H9 (cell line): ENCODE data around the gene CD1C. TPM values are rescaled to one million over a fixed set of nuclear protein-coding genes. Genes with fewer than 3 reads are reported as not detected.

Source experiments
- DNase-seq: peaks from one replicate; pipeline ENCODE4 v3.0.0-alpha.2; 2017
- H2AFZ ChIP-seq: one replicate; pipeline ENCODE4 v1.6.1; 2013; ENCODE audit warnings: mild to moderate bottlenecking, low read length, control low read depth, moderate library complexity
- H2AK5ac ChIP-seq: 2 replicates; pipeline ENCODE4 v1.6.1; 2013; ENCODE audit warnings: low read length, control low read depth, mixed read lengths; ENCODE audit not compliant: insufficient read length
- H2BK120ac ChIP-seq: one replicate; pipeline ENCODE4 v1.6.1; 2013; ENCODE audit warnings: low read depth, mild to moderate bottlenecking, low read length, control low read depth, inconsistent platforms; ENCODE audit not compliant: poor library complexity, severe bottlenecking
- H2BK12ac ChIP-seq: 2 replicates; pipeline ENCODE4 v1.6.1; 2013; ENCODE audit warnings: low read length, control low read depth, mixed read lengths, low read depth; ENCODE audit not compliant: insufficient read length
- H2BK15ac ChIP-seq: 2 replicates; pipeline ENCODE4 v1.6.1; 2013; ENCODE audit warnings: low read depth, low read length, control low read depth
- H2BK20ac ChIP-seq: one replicate; pipeline ENCODE4 v1.6.1; 2013; ENCODE audit warnings: low read depth, mild to moderate bottlenecking, low read length, control low read depth, inconsistent platforms; ENCODE audit not compliant: poor library complexity, severe bottlenecking
- H2BK5ac ChIP-seq: 2 replicates; pipeline ENCODE4 v1.6.1; 2013; ENCODE audit warnings: low read length, control low read depth, mixed read lengths; ENCODE audit not compliant: insufficient read length
- H3K14ac ChIP-seq: 2 replicates; pipeline ENCODE4 v1.6.1; 2013; ENCODE audit warnings: low read length, control low read depth; ENCODE audit not compliant: insufficient read depth
- H3K18ac ChIP-seq: 2 replicates; pipeline ENCODE4 v1.6.1; 2013; ENCODE audit warnings: low read depth, mild to moderate bottlenecking, mixed read lengths, low read length, control low read depth; ENCODE audit not compliant: insufficient read length
- H3K23ac ChIP-seq: 2 replicates; pipeline ENCODE4 v1.6.1; 2013; ENCODE audit warnings: low read length, control low read depth, mixed read lengths, low read depth; ENCODE audit not compliant: insufficient read length
- H3K23me2 ChIP-seq: 2 replicates; pipeline ENCODE4 v1.6.1; 2013; ENCODE audit warnings: low read depth, mild to moderate bottlenecking, mixed read lengths, low read length, control low read depth; ENCODE audit not compliant: insufficient read length, poor library complexity, severe bottlenecking
- H3K27ac ChIP-seq: 2 replicates; pipeline ENCODE4 v1.5.1; 2013; ENCODE audit warnings: low read length, control low read depth, mixed read lengths, low read depth; ENCODE audit not compliant: insufficient read length
- H3K27me3 ChIP-seq: 2 replicates; pipeline ENCODE4 v1.6.1; 2013; ENCODE audit warnings: low read length, control low read depth, inconsistent platforms; ENCODE audit not compliant: insufficient read depth
- H3K4ac ChIP-seq: 2 replicates; pipeline ENCODE4 v1.6.1; 2013; ENCODE audit warnings: low read depth, mild to moderate bottlenecking, control low read depth, inconsistent platforms, low read length, moderate library complexity
- H3K4me1 ChIP-seq: 2 replicates; pipeline ENCODE4 v1.6.1; 2013; ENCODE audit warnings: low read length, control low read depth, inconsistent platforms; ENCODE audit not compliant: insufficient read depth
- H3K4me2 ChIP-seq: 2 replicates; pipeline ENCODE4 v1.6.1; 2013; ENCODE audit warnings: low read length, control low read depth, mixed read lengths; ENCODE audit not compliant: insufficient read length, insufficient read depth
- H3K56ac ChIP-seq: 2 replicates; pipeline ENCODE4 v1.6.1; 2013; ENCODE audit warnings: low read depth, mild to moderate bottlenecking, mixed read lengths, low read length, control low read depth; ENCODE audit not compliant: insufficient read length
- H3K79me1 ChIP-seq: 2 replicates; pipeline ENCODE4 v1.6.1; 2013; ENCODE audit warnings: low read depth, mild to moderate bottlenecking, moderate library complexity, low read length, control low read depth, inconsistent platforms; ENCODE audit not compliant: insufficient read depth, poor library complexity, severe bottlenecking
- H3K79me2 ChIP-seq: 2 replicates; pipeline ENCODE4 v1.6.1; 2013; ENCODE audit warnings: low read length, control low read depth, inconsistent platforms; ENCODE audit not compliant: insufficient read depth
- H3K9ac ChIP-seq: 2 replicates; pipeline ENCODE4 v1.6.1; 2013; ENCODE audit warnings: low read length, control low read depth, mixed read lengths; ENCODE audit not compliant: insufficient read length; ENCODE audit errors: extremely low read depth
- H3K9me3 ChIP-seq: one replicate; pipeline ENCODE4 v1.6.1; 2013; ENCODE audit warnings: low read depth, low read length, inconsistent platforms; ENCODE audit not compliant: control insufficient read depth
- H3T11ph ChIP-seq: one replicate; pipeline ENCODE4 v1.6.1; 2013; ENCODE audit warnings: mild to moderate bottlenecking, low read length, control low read depth, inconsistent platforms
- H4K20me1 ChIP-seq: one replicate; pipeline ENCODE4 v1.6.1; 2013; ENCODE audit not compliant: control insufficient read depth, insufficient read length, insufficient read depth
- H4K5ac ChIP-seq: 2 replicates; pipeline ENCODE4 v1.6.1; 2013; ENCODE audit warnings: low read depth, mild to moderate bottlenecking, mixed read lengths, low read length, control low read depth; ENCODE audit not compliant: insufficient read length
- H4K8ac ChIP-seq: replicated peaks from 2 replicates; pipeline ENCODE4 v1.6.1; 2013; ENCODE audit warnings: low read length, control low read depth, mixed read lengths, low read depth; ENCODE audit not compliant: insufficient read length
- H4K91ac ChIP-seq: 2 replicates; pipeline ENCODE4 v1.6.1; 2013; ENCODE audit warnings: low read depth, mild to moderate bottlenecking, moderate library complexity, mixed read lengths, low read length, control low read depth; ENCODE audit not compliant: insufficient read length
- H3K27ac Mint-ChIP-seq, 3 experiments: 2 replicates in 2 of 3; 3 replicates in 1 of 3; pipeline ENCODE4 v1.8.0; 2020 to 2021; ENCODE audit warnings: mixed read lengths in 3 of 3, mild to moderate bottlenecking in 1 of 3, moderate library complexity in 1 of 3
- H3K27me3 Mint-ChIP-seq: 2 replicates; pipeline ENCODE4 v1.8.0; 2021; ENCODE audit warnings: low read depth, mild to moderate bottlenecking, moderate library complexity, mixed read lengths
- H3K36me3 Mint-ChIP-seq, 3 experiments: 2 replicates in 2 of 3; 3 replicates in 1 of 3; pipeline ENCODE4 v1.8.0; 2020 to 2021; ENCODE audit warnings: low read depth in 3 of 3, mixed read lengths in 3 of 3; ENCODE audit not compliant: insufficient read depth in 1 of 3
- H3K4me1 Mint-ChIP-seq, 2 experiments: 2 replicates each; pipeline ENCODE4 v1.8.0; 2020; ENCODE audit warnings: mixed read lengths in 2 of 2
- H3K4me3 Mint-ChIP-seq, 2 experiments: 2 replicates in 1 of 2; 3 replicates in 1 of 2; pipeline ENCODE4 v1.8.0; 2020 to 2021; ENCODE audit warnings: mild to moderate bottlenecking in 2 of 2, mixed read lengths in 2 of 2, moderate library complexity in 1 of 2
- H3K9me3 Mint-ChIP-seq, 2 experiments: 2 replicates in 1 of 2; 3 replicates in 1 of 2; pipeline ENCODE4 v1.8.0; 2020; ENCODE audit warnings: mild to moderate bottlenecking in 2 of 2, mixed read lengths in 2 of 2, moderate library complexity in 1 of 2
- WGBS: extraction: QIAGEN DNeasy Blood & Tissue Kit; methylation state at CpG from one replicate; pipeline ENCODE4 v1.1.7; 2013; ENCODE audit warnings: missing lambda C conversion rate, low lambda C conversion rate, mixed read lengths; ENCODE audit not compliant: insufficient read length; ENCODE audit errors: extremely low coverage; 5-methylcytosine and 5-hydroxymethylcytosine counted together
- total RNA-seq: library from RNA; stranded (reverse); gene quantifications from 2 replicates; pipeline ENCODE4 v1.2.1, GENCODE V29; 2021
- TF ChIP-seq, protein P1 (sequence below): fragments of 200-600 bp; sonication (generic); conservative IDR thresholded peaks from 3 replicates; pipeline ENCODE4 v1.8.0; 2021; ENCODE audit warnings: antibody characterized with exemption, mild to moderate bottlenecking

CD1C gene
- total RNA-seq, 1 experiment from 2014 or later: not detected

DNA sequence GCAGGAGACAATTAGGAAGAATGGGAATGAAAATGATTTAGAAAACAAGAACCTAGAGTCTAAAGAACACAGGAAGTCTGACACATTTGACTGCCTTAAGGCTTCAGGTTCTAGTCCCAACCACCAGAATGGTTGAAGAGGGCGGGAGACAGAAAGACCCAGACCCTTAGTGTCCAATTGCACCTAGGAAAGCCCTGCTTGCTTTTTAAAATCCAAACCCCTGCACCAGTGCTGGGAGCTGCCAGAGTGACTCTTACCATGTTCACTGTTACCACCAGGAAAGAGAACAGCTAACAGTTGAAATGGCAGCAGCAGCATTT, 41.3 kb downstream of the CD1C start:
- H3K4me1 ChIP-seq: no peaks in the 10 kb centered on the region
- H4K8ac ChIP-seq: no peak overlapping the region
- TF ChIP-seq, protein P1, sequence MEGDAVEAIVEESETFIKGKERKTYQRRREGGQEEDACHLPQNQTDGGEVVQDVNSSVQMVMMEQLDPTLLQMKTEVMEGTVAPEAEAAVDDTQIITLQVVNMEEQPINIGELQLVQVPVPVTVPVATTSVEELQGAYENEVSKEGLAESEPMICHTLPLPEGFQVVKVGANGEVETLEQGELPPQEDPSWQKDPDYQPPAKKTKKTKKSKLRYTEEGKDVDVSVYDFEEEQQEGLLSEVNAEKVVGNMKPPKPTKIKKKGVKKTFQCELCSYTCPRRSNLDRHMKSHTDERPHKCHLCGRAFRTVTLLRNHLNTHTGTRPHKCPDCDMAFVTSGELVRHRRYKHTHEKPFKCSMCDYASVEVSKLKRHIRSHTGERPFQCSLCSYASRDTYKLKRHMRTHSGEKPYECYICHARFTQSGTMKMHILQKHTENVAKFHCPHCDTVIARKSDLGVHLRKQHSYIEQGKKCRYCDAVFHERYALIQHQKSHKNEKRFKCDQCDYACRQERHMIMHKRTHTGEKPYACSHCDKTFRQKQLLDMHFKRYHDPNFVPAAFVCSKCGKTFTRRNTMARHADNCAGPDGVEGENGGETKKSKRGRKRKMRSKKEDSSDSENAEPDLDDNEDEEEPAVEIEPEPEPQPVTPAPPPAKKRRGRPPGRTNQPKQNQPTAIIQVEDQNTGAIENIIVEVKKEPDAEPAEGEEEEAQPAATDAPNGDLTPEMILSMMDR: no peak
- H2BK12ac ChIP-seq: no peak overlapping the region
- H3K79me2 ChIP-seq: no peaks in the 10 kb centered on the region
- no peaks in the 10 kb centered on the region for H3K9me3 ChIP-seq
- H4K91ac ChIP-seq: no peak overlapping the region
- H3K18ac ChIP-seq: no peak overlapping the region
- Mint-ChIP-seq H3K27ac (no peak overlapping the region), H3K9me3 (no peaks in the 10 kb centered on the region), H3K27me3 (no peaks in the 10 kb centered on the region; the same call in 1 of the 2 replicates), H3K4me1 (no peaks in the 10 kb centered on the region), H3K36me3 (no peaks in the 10 kb centered on the region), H3K4me3 (no peak overlapping the region)
- H3T11ph ChIP-seq: no peak overlapping the region
- H2BK5ac ChIP-seq: no peak overlapping the region
- no peak overlapping the region for H3K56ac ChIP-seq
- WGBS: no CpG with 5 or more reads among the region's 1 CpG
- no peak overlapping the region for H2AFZ ChIP-seq
- H3K4me2 ChIP-seq: no peak overlapping the region
- H2AK5ac ChIP-seq: no peak overlapping the region
- H3K27ac ChIP-seq: no peak overlapping the region
- H3K23me2 ChIP-seq: no peaks in the 10 kb centered on the region
- H3K4ac ChIP-seq: no peak overlapping the region
- no peak overlapping the region for H3K9ac ChIP-seq
- no peak overlapping the region for H3K14ac ChIP-seq
- no peak for DNase-seq
- H3K27me3 ChIP-seq: no peaks in the 10 kb centered on the region
- H2BK15ac ChIP-seq: no peak overlapping the region
- no peaks in the 10 kb centered on the region for H3K79me1 ChIP-seq
- no peak overlapping the region for H3K23ac ChIP-seq
- no peak overlapping the region for H2BK20ac ChIP-seq
- no peaks in the 10 kb centered on the region for H4K20me1 ChIP-seq
- H2BK120ac ChIP-seq: no peak overlapping the region
- H4K5ac ChIP-seq: no peak overlapping the region
